Measurements from ENCODE around the gene PHLDA2.

Gene PHLDA2

GRCh38 chr11:2928605-2929530 is at the start of gene PHLDA2:
TSS of gene PHLDA2 (minus strand) at chr11:2929420. CDS start at chr11:2929364, 56 bp downstream.
- DNase-seq = no peak

GRCh38 chr11:2977113-2977512 is 47.9 kb upstream of the PHLDA2 start:
- no peak for DNase-seq

GRCh38 chr11:2976294-2977063 is 47.3 kb upstream of the PHLDA2 start:
- no peak for DNase-seq

GRCh38 chr11:2975594-2975993 is 46.4 kb upstream of the PHLDA2 start:
- no peak for DNase-seq

GRCh38 chr11:2974272-2974671 is 45.1 kb upstream of the PHLDA2 start:
- DNase-seq = no peak

GRCh38 chr11:2968341-2968900 is 39.2 kb upstream of the PHLDA2 start:
- no peak for DNase-seq

GRCh38 chr11:2964782-2965181 is 35.6 kb upstream of the PHLDA2 start:
- DNase-seq = no peak

- DNase-seq = no peak
Observed at GRCh38 chr11:2963761-2964160, 34.5 kb upstream of the PHLDA2 start.

- DNase-seq = no peak
Observed at GRCh38 chr11:2963112-2963754, 34.0 kb upstream of the PHLDA2 start.

- DNase-seq = no peak
Observed at GRCh38 chr11:2961080-2961479, 31.9 kb upstream of the PHLDA2 start.

GRCh38 chr11:2960139-2960538 is 30.9 kb upstream of the PHLDA2 start:
- DNase-seq = no peak

- no peak for DNase-seq
Observed at GRCh38 chr11:2958251-2958650, 29.0 kb upstream of the PHLDA2 start.

GRCh38 chr11:2955906-2956476 is 26.8 kb upstream of the PHLDA2 start:
- DNase-seq = no peak

- DNase-seq = no peak
Observed at GRCh38 chr11:2954263-2954662, 25.0 kb upstream of the PHLDA2 start.

- no peak for DNase-seq
Observed at GRCh38 chr11:2952290-2952689, 23.1 kb upstream of the PHLDA2 start.

- DNase-seq = no peak
Observed at GRCh38 chr11:2951231-2952110, 22.3 kb upstream of the PHLDA2 start.

GRCh38 chr11:2950825-2951224 is 21.6 kb upstream of the PHLDA2 start:
- DNase-seq = no peak

- DNase-seq = no peak
Observed at GRCh38 chr11:2949920-2950319, 20.7 kb upstream of the PHLDA2 start.

GRCh38 chr11:2947744-2948143 is 18.5 kb upstream of the PHLDA2 start:
- no peak for DNase-seq

GRCh38 chr11:2945757-2946287 is 16.6 kb upstream of the PHLDA2 start:
- DNase-seq = no peak

- DNase-seq = no peak
Observed at GRCh38 chr11:2945031-2945756, 16.0 kb upstream of the PHLDA2 start.
